Fibroblast of villous mesenchyme (primary cell): ENCODE measurements around the gene KIZ. TPM values are rescaled to one million over a fixed set of nuclear protein-coding genes. Genes with fewer than 3 reads are reported as not detected.

Experiments
- DNase-seq: peaks from one replicate; pipeline ENCODE4 v3.0.0-alpha.2; 2010; ENCODE audit warnings: low read depth
- H3K4me3 ChIP-seq: 2 replicates; pipeline ENCODE4 v1.5.1; 2011; ENCODE audit warnings: low read depth, mild to moderate bottlenecking, low read length
- CTCF ChIP-seq: IDR thresholded peaks from 2 replicates; pipeline ENCODE4 v1.5.1; 2012; ENCODE audit warnings: low read depth, mild to moderate bottlenecking, low read length; ENCODE audit not compliant: insufficient read depth
- total RNA-seq: library from RNA; depleted of rRNA; stranded (reverse); fragments of >200 nt; gene quantifications from 2 replicates; pipeline ENCODE4 v1.2.3, GENCODE V29; 2012

The KIZ gene
- total RNA-seq, 1 donor, result 15.5 TPM

- TF ChIP-seq CTCF, result no peak
- no peak overlapping the region for H3K4me3 ChIP-seq
- no peak for DNase-seq
Measured at GRCh38 chr20:21090111-21090618, 35.7 kb upstream of the KIZ start.

- DNase-seq, result no peak
- TF ChIP-seq CTCF, result no peak
- H3K4me3 ChIP-seq, result no peak overlapping the region
Measured at GRCh38 chr20:21090721-21091120, 35.2 kb upstream of the KIZ start.

- no peak for DNase-seq
- no peak for TF ChIP-seq CTCF
- no peak overlapping the region for H3K4me3 ChIP-seq
Measured at GRCh38 chr20:21092806-21093205, 33.1 kb upstream of the KIZ start.

GRCh38 chr20:21096321-21097043, 29.4 kb upstream of the KIZ start:
- no peak for TF ChIP-seq CTCF
- DNase-seq, result peak; percentile 35
- H3K4me3 ChIP-seq, result no peak overlapping the region

- H3K4me3 ChIP-seq, result peak overlapping the region; percentile 25
- DNase-seq, result peak; percentile 11
- TF ChIP-seq CTCF, result no peak
Measured at GRCh38 chr20:21099751-21100577, 25.9 kb upstream of the KIZ start.

- peak overlapping the region; percentile 9 for H3K4me3 ChIP-seq
- TF ChIP-seq CTCF, result no peak
- DNase-seq, result peak; percentile 27
Measured at GRCh38 chr20:21100578-21101452, 25.1 kb upstream of the KIZ start.
